Retinal pigment epithelial cell (primary cell): ENCODE results near the gene PCDHGB4.
A peak's percentile ranks its signal among the peaks of the same experiment; 100 is the strongest.
"Not testable (repeated sequence)": the region's sequence is repeated elsewhere in the genome, so short reads cannot be mapped to it uniquely, and the experiment has no call there.

Experiments
- DNase-seq: peaks from one replicate; pipeline ENCODE4 v3.0.0-alpha.2; 2010; ENCODE audit warnings: low read depth
- H3K4me3 ChIP-seq: 2 replicates; pipeline ENCODE4 v1.5.1; 2011; ENCODE audit warnings: mild to moderate bottlenecking, low read length, control low read depth, moderate library complexity
- CTCF ChIP-seq: conservative IDR thresholded peaks from 2 replicates; pipeline ENCODE4 v1.5.1; 2011; ENCODE audit warnings: low read depth, low read length, control low read depth, inconsistent platforms

PCDHGB4 gene

GRCh38 chr5:141387557-141388311 lies at the start of gene PCDHGB4:
TSS of gene PCDHGB4 (plus strand) at chr5:141387698. CDS start at chr5:141387885, 187 bp downstream.
- H3K4me3 ChIP-seq = peak within 1 kb of the TSS; percentile 35
- not testable (repeated sequence) for DNase-seq
- TF ChIP-seq CTCF = peak; percentile 57

DNA sequence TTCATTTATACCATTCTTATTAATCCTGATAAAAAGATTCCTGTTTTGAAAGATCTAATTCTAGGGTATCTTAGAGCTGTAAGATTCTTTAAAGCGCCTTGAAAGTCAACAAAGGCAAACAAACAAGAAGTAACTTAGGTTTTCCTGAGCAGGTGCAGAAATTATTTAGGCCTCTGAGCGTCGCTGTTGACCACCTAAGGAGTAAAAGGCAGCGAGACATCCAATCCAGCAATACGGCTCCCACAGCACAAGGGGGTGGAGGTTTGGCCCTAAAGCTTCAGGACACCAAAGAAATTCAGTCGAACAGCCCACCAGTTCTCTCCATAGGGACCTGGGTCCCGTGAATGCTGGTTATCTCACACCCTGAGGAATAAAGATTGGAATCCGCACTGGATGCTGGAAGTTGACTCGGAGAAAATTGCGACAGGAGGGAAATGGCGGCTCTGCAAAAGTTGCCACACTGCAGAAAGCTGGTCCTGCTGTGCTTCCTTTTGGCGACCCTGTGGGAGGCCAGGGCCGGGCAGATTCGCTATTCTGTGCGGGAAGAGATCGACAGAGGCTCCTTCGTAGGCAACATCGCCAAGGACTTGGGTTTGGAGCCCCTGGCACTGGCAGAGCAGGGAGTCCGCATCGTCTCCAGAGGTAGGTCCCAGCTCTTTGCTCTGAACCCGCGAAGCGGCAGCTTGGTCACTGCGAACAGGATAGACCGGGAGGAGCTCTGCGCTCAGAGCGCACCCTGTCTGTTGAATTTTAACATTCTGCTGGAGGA lies 48.8 kb upstream of the PCDHGB4 start, which contains the start of gene PCDHGA2:
TSS of gene PCDHGA2 (plus strand) at position 223 of the 769 bp plus-strand sequence.
- peak within 1 kb of the TSS; percentile 41 for H3K4me3 ChIP-seq
- no peak for DNase-seq
- peak; percentile 54 for TF ChIP-seq CTCF

DNA sequence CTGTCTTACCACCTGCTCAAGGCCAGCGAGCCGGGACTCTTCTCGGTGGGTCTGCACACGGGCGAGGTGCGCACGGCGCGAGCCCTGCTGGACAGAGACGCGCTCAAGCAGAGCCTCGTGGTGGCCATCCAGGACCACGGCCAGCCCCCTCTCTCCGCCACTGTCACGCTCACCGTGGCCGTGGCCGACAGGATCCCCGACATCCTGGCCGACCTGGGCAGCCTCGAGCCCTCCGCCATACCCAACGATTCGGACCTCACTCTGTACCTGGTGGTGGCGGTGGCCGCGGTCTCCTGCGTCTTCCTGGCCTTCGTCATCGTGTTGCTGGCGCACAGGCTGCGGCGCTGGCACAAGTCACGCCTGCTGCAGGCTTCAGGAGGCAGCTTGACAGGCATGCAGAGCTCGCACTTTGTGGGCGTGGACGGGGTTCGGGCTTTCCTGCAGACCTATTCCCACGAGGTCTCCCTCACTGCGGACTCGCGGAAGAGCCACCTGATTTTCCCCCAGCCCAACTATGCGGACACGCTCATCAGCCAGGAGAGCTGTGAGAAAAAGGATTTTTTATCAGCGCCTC lies 46.6 kb upstream of the PCDHGB4 start:
- not testable (repeated sequence) for H3K4me3 ChIP-seq, DNase-seq

- no peak for DNase-seq
- no peak overlapping the region for H3K4me3 ChIP-seq
- no peak for TF ChIP-seq CTCF
Observed at GRCh38 chr5:141342773-141343172, 44.7 kb upstream of the PCDHGB4 start.

DNA sequence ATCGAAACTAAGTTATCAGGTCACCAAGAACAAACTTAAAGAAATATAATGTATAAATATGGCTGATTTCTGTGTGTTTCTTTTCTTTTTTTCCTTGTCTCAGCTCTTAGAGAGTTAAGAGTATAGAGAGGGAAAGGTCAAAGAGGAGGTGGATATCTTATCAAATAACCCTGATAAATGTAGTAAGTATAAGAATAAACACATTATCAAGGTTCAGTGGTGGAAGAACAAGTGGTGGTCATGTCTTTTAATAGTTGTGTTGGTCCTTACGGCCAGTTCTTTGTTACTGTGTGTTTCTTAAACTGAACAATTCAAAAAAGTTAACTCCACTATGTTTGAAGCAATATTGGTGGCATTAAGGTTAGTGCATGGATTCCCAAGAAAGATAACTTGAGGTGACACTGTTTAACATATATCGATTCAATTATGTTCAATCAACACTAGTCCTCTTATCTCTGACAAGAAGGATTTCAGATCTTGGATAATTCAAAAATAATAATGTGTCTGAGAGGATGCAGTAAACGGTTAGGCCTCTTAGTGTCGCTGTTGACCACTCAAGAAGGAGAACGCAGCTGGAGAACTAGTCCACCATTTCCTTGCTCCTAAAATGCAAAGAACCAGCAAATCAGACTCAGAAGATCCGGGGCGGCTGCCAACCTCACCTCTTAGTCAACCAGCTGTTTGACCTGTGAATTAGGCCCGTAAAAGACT lies 44.1 kb upstream of the PCDHGB4 start, which contains the start of gene PCDHGA3:
TSS of gene PCDHGA3 (plus strand) at position 588 of the 711 bp plus-strand sequence. CDS start 205 bp downstream, outside the sequence.
- peak; percentile 46 for TF ChIP-seq CTCF
- DNase-seq = no peak
- peak within 1 kb of the TSS; percentile 37 for H3K4me3 ChIP-seq

DNA sequence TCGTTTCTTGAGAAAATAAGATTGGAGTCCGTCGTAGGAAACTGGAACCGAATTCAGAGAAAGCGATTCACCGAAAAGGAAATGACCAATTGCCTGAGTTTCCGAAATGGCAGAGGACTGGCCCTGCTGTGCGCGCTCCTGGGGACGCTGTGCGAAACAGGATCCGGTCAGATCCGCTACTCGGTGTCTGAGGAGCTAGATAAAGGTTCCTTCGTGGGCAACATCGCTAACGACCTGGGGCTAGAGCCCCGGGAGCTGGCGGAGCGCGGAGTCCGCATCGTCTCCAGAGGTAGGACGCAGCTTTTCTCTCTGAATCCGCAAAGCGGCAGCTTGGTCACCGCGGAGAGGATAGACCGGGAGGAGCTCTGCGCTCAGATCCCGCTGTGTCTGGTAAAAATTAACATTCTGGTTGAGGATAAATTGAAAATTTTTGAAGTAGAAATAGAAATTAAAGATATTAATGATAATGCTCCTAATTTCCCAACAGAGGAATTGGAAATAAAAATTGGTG lies 43.5 kb upstream of the PCDHGB4 start:
- H3K4me3 ChIP-seq = peak overlapping the region; percentile 37
- DNase-seq = no peak
- TF ChIP-seq CTCF = no peak
